D721Med (cell line): ENCODE measurements around the gene HOXB7.

Source experiments
- DNase-seq: peaks from one replicate; pipeline ENCODE4 v3.0.0; 2011; ENCODE audit warnings: low spot score; ENCODE audit not compliant: insufficient read length
- FAIRE-seq: peaks from 2 replicates; lab custom pipeline; 2011; peaks lifted over from hg19 to GRCh38; lab: Jason Lieb, UNC
- TF ChIP-seq, protein P1 (sequence below): IDR thresholded peaks from 2 replicates; pipeline ENCODE4 v1.5.1; 2012; ENCODE audit warnings: mild to moderate bottlenecking, control low read depth; ENCODE audit not compliant: insufficient read depth; ENCODE audit errors: missing control alignments

HOXB7 gene

DNA sequence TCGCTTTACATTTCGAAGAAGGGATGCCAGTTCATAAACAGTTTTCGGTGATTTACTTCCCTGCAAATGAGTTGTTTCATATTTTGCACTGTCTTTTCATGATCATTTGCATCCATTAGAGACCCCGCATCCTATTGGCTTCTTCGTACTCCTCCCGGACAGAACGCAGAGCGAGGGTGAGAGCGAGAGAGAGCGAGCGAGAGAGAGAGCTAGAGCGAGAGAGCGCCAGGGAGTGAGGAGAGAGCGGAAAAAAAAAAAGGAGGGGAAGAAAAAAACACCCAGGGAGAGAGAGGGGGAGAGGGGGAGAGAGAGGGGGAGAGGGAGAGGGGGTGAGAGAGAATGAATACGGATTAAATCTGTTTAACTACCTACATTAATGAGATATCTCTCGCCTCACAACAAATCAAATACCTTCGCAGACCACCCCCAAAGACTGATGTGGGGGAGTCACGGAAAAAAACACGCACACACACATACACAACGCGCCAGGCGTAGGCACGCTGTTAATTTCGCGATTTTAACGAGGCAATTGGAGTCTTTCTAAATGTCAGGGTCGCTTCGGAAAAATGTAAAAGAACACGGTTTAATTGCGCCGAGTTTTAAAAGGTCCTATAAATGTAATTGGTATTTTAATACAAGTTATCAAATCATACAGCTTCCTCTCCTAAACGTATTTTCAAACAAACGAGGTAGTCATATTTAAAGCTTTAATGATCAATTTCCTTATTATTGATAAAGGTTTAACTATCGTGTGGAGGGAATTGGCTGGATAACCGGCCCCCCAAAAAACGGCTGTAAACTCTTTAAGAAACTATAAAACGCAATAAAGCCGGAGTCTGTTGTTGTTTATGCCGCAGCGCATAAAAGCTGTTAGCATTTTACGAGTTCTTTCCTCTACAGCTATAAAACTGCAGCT lies 4.5 kb upstream of the HOXB7 start, which contains the start of gene HOXB8:
HOXB8 (minus strand) TSS at position 246 of the 916 bp plus-strand sequence. CDS start 588 bp downstream, outside the sequence.
- DNase-seq (no peak), FAIRE-seq (no peak)
- TF ChIP-seq, protein P1, sequence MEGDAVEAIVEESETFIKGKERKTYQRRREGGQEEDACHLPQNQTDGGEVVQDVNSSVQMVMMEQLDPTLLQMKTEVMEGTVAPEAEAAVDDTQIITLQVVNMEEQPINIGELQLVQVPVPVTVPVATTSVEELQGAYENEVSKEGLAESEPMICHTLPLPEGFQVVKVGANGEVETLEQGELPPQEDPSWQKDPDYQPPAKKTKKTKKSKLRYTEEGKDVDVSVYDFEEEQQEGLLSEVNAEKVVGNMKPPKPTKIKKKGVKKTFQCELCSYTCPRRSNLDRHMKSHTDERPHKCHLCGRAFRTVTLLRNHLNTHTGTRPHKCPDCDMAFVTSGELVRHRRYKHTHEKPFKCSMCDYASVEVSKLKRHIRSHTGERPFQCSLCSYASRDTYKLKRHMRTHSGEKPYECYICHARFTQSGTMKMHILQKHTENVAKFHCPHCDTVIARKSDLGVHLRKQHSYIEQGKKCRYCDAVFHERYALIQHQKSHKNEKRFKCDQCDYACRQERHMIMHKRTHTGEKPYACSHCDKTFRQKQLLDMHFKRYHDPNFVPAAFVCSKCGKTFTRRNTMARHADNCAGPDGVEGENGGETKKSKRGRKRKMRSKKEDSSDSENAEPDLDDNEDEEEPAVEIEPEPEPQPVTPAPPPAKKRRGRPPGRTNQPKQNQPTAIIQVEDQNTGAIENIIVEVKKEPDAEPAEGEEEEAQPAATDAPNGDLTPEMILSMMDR, result no peak

- FAIRE-seq, result no peak
- TF ChIP-seq, protein P1, result no peak
- DNase-seq, result no peak
Measured at GRCh38 chr17:48613862-48614694, 3.3 kb upstream of the HOXB7 start.

DNA sequence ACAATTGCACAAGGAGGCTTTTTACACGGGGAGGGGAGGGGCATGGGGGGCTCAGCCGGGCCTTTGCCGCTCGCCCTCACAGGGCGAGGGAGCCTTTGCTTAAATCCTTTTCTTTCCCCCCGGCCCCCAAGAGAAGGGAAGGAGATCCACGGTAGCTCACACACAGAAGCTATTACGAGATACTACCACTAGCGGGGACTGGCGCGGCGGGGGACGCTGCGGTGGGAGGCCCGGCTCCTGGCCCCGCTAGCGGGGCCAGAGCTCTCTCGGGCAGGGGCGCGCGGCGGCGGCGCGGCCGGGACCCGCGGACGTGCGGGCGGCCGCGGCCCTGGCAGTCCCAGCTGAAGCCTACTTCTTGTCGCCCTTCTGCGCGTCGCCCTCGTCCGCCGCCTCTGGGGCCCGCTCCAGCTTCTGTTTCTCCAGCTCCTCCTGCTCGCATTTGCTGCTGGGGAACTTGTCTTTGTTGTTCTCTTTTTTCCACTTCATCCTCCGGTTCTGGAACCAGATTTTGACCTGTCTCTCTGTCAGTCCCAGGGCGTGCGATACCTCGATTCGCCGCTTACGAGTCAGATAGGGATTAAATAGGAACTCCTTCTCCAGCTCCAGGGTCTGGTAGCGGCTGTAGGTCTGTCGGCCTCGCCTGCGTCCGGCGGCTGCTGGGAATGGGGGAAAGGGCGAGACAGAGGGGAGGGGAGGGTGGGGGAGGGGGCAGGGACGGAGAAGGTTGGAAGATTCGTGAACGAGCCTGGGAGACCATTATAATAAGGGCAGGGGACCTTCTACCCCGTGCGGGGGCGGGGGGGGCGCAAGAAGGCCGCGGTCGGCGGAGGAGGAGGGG lies 2.3 kb upstream of the HOXB7 start:
- no peak for DNase-seq
- TF ChIP-seq, protein P1, result no peak
- no peak for FAIRE-seq

- DNase-seq, result no peak
- TF ChIP-seq, protein P1, result no peak
- no peak for FAIRE-seq
Measured at GRCh38 chr17:48612456-48612853, 1.6 kb upstream of the HOXB7 start.

DNA sequence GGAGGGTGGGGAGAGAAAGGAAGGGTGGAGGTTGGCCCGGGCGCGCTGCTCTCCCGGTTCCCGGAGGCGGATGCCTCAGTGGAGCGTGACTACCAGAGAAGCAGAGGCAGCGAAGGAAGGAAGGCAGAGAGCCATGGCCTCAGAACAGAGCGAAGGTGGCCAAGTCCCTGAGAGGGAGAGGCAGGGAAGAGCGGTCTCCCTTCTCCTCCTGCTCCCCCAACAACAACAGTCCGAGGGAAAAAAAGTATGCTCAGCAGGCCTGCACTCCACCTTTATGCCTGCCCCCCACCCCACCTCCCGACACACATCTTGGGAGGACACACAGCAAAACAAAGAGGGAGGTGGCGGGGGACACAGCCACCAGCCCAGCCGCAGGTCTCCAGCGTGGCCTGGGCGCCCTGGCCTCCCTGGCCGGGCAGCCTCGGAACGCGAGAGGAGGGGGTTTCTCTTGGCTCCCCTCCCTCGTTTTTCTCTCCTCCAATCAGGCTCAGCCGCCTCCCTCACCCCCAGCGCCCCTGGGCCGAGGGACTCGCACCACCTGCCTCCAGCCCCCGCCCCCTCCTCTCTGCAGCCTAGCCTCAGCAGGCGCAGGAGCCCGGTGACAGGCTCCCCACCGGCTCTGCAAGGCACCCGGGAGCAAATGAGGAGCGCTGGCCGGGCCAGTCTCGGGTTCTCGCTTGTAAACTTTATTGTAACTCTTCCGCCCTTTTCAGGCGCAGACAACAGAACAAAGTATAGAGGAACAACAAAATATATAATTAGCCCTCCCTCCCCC lies 1.1 kb upstream of the HOXB7 start:
- DNase-seq (no peak), FAIRE-seq (no peak)
- TF ChIP-seq, protein P1, result no peak

DNA sequence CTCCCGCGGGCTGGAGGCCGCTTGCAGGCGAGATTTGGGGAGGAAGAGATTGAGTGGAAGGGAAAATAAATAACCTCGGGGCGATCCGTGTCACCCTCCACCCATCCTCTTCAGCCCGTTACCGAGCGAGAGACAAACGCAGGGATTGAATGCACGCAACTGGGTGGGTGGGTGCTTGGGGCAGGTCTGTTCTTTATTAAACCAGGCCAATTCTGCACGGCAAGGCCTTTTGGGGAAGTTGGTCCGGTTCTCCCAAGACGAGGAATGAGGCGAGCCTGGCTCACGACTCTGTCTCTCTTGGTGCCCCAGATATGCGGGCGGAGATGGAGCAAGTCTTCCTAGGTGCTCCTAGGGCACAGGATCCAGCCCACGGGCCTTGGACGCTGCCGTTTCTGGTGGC lies 396 bp upstream of the HOXB7 start:
- TF ChIP-seq, protein P1, result no peak
- DNase-seq (no peak), FAIRE-seq (no peak)
